Uterus (tissue), 4 donors: Measurements from ENCODE around the gene HOXD3. TPM values are rescaled to one million over a fixed set of nuclear protein-coding genes. Genes with fewer than 3 reads are reported as not detected.

Experiments used
- DNase-seq, 2 donors: peaks; one replicate each; pipeline ENCODE4 v3.0.0-alpha.2; 2019 to 2020
- H3K27ac ChIP-seq, 2 donors: fragments of 200-600 bp; sonication (generic); 1 replicate in 1 of 2; 2 replicates in 1 of 2; pipeline ENCODE4 v1.5.1; 2016 to 2018
- H3K27me3 ChIP-seq, 2 donors: fragments of 200-600 bp; sonication (generic); one replicate each; pipeline ENCODE4 v1.5.1; 2018 to 2019; ENCODE audit warnings: control low read depth in 1 of 2
- H3K36me3 ChIP-seq, 2 donors: fragments of 200-600 bp; sonication (generic); one replicate each; pipeline ENCODE4 v1.5.1; 2019; ENCODE audit warnings: control low read depth in 1 of 2
- H3K4me1 ChIP-seq, 2 donors: fragments of 200-600 bp; sonication (generic); one replicate each; pipeline ENCODE4 v1.5.1; 2018 to 2019; ENCODE audit warnings: control low read depth in 1 of 2
- H3K4me3 ChIP-seq, 2 donors: fragments of 200-600 bp; sonication (generic); 1 replicate in 1 of 2; 2 replicates in 1 of 2; pipeline ENCODE4 v1.5.1; 2018 to 2019; ENCODE audit warnings: mild to moderate bottlenecking in 1 of 2
- H3K9me3 ChIP-seq, 2 donors: fragments of 200-600 bp; sonication (generic); one replicate each; pipeline ENCODE4 v1.5.1; 2019; ENCODE audit warnings: control low read depth in 1 of 2
- POLR2A ChIP-seq, 2 donors: fragments of 450-650 bp; IDR thresholded peaks; one replicate each; pipeline ENCODE4 v1.6.1; 2016; ENCODE audit warnings: antibody characterized with exemption in 2 of 2, mild to moderate bottlenecking in 1 of 2, moderate library complexity in 1 of 2
- intact Hi-C: fragments of 100-400 bp; cut with DNase I; formaldehyde crosslinking; loops from one replicate; pipeline ENCODE4 v1.15.1; 2023; ENCODE audit warnings: low total_unique reads
- total RNA-seq, 4 donors: library from RNA; depleted of rRNA in 3 of 4; stranded (reverse); fragments of >200 nt in 3 of 4; gene quantifications; one replicate each; pipeline versions ENCODE4 v1.1.0 to v1.2.4, GENCODE V29; 2014 to 2023
- TF ChIP-seq, protein P1 (sequence below), 4 experiments: fragments of 200-600 bp in 2 of 4; fragments of 450-650 bp in 2 of 4; sonication (generic) in 2 of 4; IDR thresholded peaks; one replicate each; pipeline ENCODE4 v1.5.1; 2016 to 2019; ENCODE audit warnings: antibody characterized with exemption in 4 of 4, mild to moderate bottlenecking in 2 of 4, moderate library complexity in 1 of 4
- donor health status: DM: yes; HTN: yes; CAD: no.

HOXD3 gene
- total RNA-seq, 4 donors from 2014 or later = 14.7 to 61.2 (median 22.7) TPM

DNA sequence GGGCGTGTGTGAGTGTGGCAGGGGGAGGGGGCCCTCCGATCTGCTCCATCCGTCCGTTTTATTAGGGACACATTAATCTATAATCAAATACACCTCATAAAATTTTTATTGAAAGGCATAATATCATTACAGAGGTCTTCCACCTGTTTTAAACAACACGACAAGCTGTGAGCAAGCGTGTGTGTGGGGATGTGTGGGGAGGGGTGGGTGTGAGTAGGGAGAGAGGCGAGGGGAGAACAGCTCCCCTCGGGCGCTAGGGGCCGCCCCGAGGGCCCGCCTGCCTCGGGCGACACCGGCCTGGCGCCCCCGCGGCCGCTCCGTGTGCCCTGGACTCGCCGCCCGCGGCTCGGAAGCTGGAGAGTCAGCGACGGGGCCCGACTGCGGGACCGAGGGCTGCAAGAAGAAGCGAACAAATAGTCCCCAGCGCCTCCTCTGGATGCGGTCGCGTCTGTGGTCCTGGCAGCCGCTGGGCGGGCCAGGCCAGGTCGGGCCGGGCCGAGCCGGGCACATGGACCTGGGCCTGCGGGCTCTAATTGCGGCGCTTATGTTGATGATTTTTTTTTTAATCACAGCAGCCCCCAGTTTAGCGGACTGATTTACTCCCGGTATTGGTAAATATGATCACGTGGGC is 34.9 kb upstream of the HOXD3 start:
- Histone ChIP-seq H3K4me1 (no peaks in the 10 kb centered on the region), H3K27me3 (no peaks in the 10 kb centered on the region), H3K9me3 (no peaks in the 10 kb centered on the region), H3K4me3 (peak overlapping the region; percentile 51 to 78), H3K27ac (peak overlapping the region; percentile 98 to 99), H3K36me3 (no peaks in the 10 kb centered on the region)
- TF ChIP-seq, protein P1, sequence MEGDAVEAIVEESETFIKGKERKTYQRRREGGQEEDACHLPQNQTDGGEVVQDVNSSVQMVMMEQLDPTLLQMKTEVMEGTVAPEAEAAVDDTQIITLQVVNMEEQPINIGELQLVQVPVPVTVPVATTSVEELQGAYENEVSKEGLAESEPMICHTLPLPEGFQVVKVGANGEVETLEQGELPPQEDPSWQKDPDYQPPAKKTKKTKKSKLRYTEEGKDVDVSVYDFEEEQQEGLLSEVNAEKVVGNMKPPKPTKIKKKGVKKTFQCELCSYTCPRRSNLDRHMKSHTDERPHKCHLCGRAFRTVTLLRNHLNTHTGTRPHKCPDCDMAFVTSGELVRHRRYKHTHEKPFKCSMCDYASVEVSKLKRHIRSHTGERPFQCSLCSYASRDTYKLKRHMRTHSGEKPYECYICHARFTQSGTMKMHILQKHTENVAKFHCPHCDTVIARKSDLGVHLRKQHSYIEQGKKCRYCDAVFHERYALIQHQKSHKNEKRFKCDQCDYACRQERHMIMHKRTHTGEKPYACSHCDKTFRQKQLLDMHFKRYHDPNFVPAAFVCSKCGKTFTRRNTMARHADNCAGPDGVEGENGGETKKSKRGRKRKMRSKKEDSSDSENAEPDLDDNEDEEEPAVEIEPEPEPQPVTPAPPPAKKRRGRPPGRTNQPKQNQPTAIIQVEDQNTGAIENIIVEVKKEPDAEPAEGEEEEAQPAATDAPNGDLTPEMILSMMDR (IDR thresholded peaks at IDR 0.05) = no peak
- no peak for TF ChIP-seq POLR2A (IDR thresholded peaks at IDR 0.05)
- no peak for DNase-seq
- intact Hi-C loops = loop anchor here (10.0 kb wide), 2 partner anchors 693 to 1143 kb away; partner anchors contain the start of gene NFE2L2

DNA sequence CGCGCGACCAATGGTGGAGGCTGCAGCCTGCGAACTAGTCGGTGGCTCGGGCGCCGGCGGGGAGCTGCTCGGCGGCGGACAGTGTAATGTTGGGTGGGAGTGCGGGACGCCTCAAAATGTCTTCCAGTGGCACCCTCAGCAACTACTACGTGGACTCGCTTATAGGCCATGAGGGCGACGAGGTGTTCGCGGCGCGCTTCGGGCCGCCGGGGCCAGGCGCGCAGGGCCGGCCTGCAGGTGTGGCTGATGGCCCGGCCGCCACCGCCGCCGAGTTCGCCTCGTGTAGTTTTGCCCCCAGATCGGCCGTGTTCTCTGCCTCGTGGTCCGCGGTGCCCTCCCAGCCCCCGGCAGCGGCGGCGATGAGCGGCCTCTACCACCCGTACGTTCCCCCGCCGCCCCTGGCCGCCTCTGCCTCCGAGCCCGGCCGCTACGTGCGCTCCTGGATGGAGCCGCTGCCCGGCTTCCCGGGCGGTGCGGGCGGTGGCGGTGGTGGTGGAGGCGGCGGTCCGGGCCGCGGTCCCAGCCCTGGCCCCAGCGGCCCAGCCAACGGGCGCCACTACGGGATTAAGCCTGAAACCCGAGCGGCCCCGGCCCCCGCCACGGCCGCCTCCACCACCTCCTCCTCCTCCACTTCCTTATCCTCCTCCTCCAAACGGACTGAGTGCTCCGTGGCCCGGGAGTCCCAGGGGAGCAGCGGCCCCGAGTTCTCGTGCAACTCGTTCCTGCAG is 34.3 kb upstream of the HOXD3 start, which contains the start of gene HOXD9:
TSS of gene HOXD9 (plus strand) at position 37 of the 728 bp plus-strand sequence. CDS start at position 87, 50 bp downstream.
- intact Hi-C loops = loop anchor here (10.0 kb wide), 2 partner anchors 692 to 1142 kb away; partner anchors contain the start of gene NFE2L2
- Histone ChIP-seq H3K36me3 (no peaks in the 10 kb centered on the region), H3K9me3 (no peaks in the 10 kb centered on the region), H3K27ac (peak within 1 kb of the TSS; percentile 98 to 99), H3K4me1 (no peaks in the 10 kb centered on the region), H3K4me3 (peak within 1 kb of the TSS; percentile 51 to 78), H3K27me3 (no peaks in the 10 kb centered on the region)
- TF ChIP-seq, protein P1 (IDR thresholded peaks at IDR 0.05) = no peak
- peak; percentile 70 to 78 for TF ChIP-seq POLR2A (IDR thresholded peaks at IDR 0.05)
- DNase-seq = peak; percentile 81 to 92

DNA sequence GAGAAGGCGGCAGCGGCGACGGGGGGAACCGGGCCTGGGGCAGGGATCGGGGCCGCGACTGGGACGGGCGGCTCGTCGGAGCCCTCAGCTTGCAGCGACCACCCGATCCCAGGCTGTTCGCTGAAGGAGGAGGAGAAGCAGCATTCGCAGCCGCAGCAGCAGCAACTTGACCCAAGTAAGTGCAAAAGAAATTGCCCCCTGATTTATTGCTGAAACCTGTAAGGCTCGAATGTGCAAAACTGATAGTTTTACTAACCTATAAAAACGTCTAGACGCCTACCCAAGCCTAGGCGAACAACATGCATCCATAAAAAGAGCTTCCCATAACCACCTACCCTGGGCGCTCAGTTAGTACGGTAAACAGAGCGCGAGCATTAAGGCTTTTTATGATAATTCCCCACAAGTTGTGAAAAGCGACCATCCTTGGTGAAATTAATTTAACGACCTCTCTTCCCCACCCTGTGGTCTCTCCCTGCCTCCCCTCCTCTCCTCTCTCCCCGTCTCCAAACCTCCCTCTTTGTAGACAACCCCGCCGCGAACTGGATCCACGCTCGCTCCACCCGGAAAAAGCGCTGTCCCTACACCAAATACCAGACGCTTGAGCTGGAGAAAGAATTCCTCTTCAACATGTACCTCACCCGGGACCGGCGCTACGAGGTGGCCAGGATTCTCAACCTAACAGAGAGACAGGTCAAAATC is 33.5 kb upstream of the HOXD3 start:
- TF ChIP-seq, protein P1 (IDR thresholded peaks at IDR 0.05) = no peak
- no peak for TF ChIP-seq POLR2A (IDR thresholded peaks at IDR 0.05)
- H3K4me1 ChIP-seq = no peaks in the 10 kb centered on the region
- no peaks in the 10 kb centered on the region for H3K27me3 ChIP-seq
- peak overlapping the region; percentile 51 to 78 for H3K4me3 ChIP-seq
- H3K36me3 ChIP-seq = no peaks in the 10 kb centered on the region
- H3K9me3 ChIP-seq = no peaks in the 10 kb centered on the region
- H3K27ac ChIP-seq = peak overlapping the region; percentile 98 to 99
- DNase-seq = peak; percentile 31 to 60
- intact Hi-C loops = loop anchor here (10.0 kb wide), 2 partner anchors 691 to 1141 kb away; partner anchors contain the start of gene NFE2L2

DNA sequence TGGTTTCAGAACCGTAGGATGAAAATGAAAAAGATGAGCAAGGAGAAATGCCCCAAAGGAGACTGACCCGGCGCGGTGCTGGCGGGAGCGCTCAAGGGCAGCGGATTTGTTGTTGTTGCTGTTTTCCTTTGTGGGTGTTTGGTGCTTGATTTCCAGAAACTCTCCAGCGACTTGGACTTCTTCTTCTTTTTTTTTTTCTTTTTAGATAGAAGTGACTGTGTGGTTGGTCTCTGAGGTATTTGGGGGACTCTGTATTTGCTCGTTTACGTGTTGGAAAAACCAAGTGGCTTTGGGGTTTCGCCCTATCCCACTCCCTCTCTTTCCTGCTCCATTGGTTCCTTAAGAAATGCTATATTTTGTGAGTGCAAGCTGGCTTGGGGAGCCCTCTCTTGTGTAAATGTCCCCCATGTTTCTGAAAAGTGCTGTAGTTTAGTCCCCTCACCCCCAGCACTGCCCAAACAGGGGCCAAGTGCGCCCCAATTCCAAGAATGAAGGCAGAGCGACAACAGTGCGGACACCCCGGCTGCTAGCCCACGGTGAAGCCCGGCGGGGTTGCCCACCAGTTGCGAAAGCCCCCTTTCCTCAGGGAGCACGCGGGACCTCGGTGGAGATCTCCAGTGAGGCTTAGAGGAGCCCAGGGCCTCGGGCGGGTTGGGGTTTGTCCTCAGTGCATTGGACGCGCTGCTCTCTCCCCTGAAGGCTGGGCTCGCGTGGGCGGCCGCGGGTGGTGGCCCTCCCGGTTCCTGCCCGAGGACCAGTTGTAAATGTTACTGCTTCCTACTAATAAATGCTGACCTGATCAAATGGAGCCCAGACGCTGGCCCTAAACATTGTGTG is 32.8 kb upstream of the HOXD3 start:
- intact Hi-C loops = loop anchor here (10.0 kb wide), 2 partner anchors 690 to 1140 kb away; partner anchors contain the start of gene NFE2L2
- TF ChIP-seq, protein P1 (IDR thresholded peaks at IDR 0.05) = no peak
- no peak for TF ChIP-seq POLR2A (IDR thresholded peaks at IDR 0.05)
- no peaks in the 10 kb centered on the region for H3K9me3 ChIP-seq
- no peaks in the 10 kb centered on the region for H3K36me3 ChIP-seq
- H3K27ac ChIP-seq = peak overlapping the region; percentile 98 to 99
- H3K4me1 ChIP-seq = no peaks in the 10 kb centered on the region
- H3K4me3 ChIP-seq = peak overlapping the region; percentile 51 to 78
- no peaks in the 10 kb centered on the region for H3K27me3 ChIP-seq
- DNase-seq = peak in 1 of 2 donors; percentile 35
